Caco-2 (cell line): ENCODE measurements around the gene ZSCAN25. TPM values are rescaled to one million over a fixed set of nuclear protein-coding genes. Genes with fewer than 3 reads are reported as not detected.
A peak's percentile ranks its signal among the peaks of the same experiment; 100 is the strongest.

ENCODE experiments used
- BruUV-seq: library from RNA; stranded (reverse); fragments of 400-500 nt; replicated peaks from 2 replicates; lab custom pipeline; 2021; lab: Mats Ljungman, UMichigan
- CTCF ChIA-PET: fragments of 300-600 bp; sonication (Branson Sonifier 250); formaldehyde crosslinking; loops from one replicate; lab custom pipeline; 2022; ENCODE audit warnings: antibody characterized with exemption; lab: Charles Lee
- POLR2A ChIA-PET: fragments of 300-600 bp; sonication (Branson Sonifier 250); formaldehyde crosslinking; loops from one replicate; lab custom pipeline; 2022; ENCODE audit warnings: antibody characterized with exemption; lab: Charles Lee
- DNase-seq, 2 experiments: peaks; one replicate each; pipeline versions ENCODE4 v3.0.0 to v3.0.0-alpha.2; 2020 to 2022
- H3K27me3 ChIP-seq: replicated peaks from 2 replicates; pipeline ENCODE4 v1.6.0; 2011; ENCODE audit warnings: low read length; ENCODE audit not compliant: control insufficient read depth, insufficient read depth
- H3K36me3 ChIP-seq: 2 replicates; pipeline ENCODE4 v1.5.1; 2011; ENCODE audit warnings: low read length; ENCODE audit not compliant: control insufficient read depth, insufficient read depth
- H3K4me1 ChIP-seq: fragments of 250-450 bp; sonication (Bioruptor Pico); 2 replicates; pipeline ENCODE4 v1.5.1; 2020; ENCODE audit warnings: mild to moderate bottlenecking
- H3K4me3 ChIP-seq: 2 replicates; pipeline ENCODE4 v1.5.1; 2011; ENCODE audit warnings: low read depth, mild to moderate bottlenecking, control low read depth, low read length
- H3K9me3 ChIP-seq: fragments of 250-450 bp; sonication (Bioruptor Pico); 2 replicates; pipeline ENCODE4 v1.5.1; 2020; ENCODE audit warnings: mild to moderate bottlenecking, moderate library complexity
- H3K27ac Mint-ChIP-seq: one replicate; pipeline ENCODE4 v1.8.0; 2022; ENCODE audit warnings: mixed read lengths; ENCODE audit not compliant: unreplicated experiment
- H3K27me3 Mint-ChIP-seq: one replicate; pipeline ENCODE4 v1.8.0; 2022; ENCODE audit warnings: mixed read lengths; ENCODE audit not compliant: insufficient read depth, unreplicated experiment
- H3K36me3 Mint-ChIP-seq: one replicate; pipeline ENCODE4 v1.8.0; 2022; ENCODE audit warnings: mild to moderate bottlenecking, mixed read lengths; ENCODE audit not compliant: insufficient read depth, unreplicated experiment
- H3K4me1 Mint-ChIP-seq: one replicate; pipeline ENCODE4 v1.8.0; 2022; ENCODE audit warnings: low read depth, mixed read lengths; ENCODE audit not compliant: unreplicated experiment
- H3K4me3 Mint-ChIP-seq: one replicate; pipeline ENCODE4 v1.8.0; 2022; ENCODE audit warnings: mild to moderate bottlenecking, moderate library complexity, mixed read lengths; ENCODE audit not compliant: unreplicated experiment
- H3K9me3 Mint-ChIP-seq: one replicate; pipeline ENCODE4 v1.8.0; 2022; ENCODE audit warnings: mixed read lengths; ENCODE audit not compliant: unreplicated experiment
- intact Hi-C: fragments of 100-400 bp; cut with micrococcal nuclease; formaldehyde crosslinking; loops from one replicate; pipeline ENCODE4 v1.10.0; 2022; ENCODE audit not compliant: unreplicated experiment
- total RNA-seq: library from RNA; stranded (reverse); gene quantifications from 2 replicates; pipeline ENCODE4 v1.2.3, GENCODE V29; 2022
- TF ChIP-seq, protein P1 (sequence below), 2 experiments: fragments of 200-600 bp in 1 of 2; IDR thresholded peaks; 1 replicate in 1 of 2; 2 replicates in 1 of 2; pipeline versions ENCODE4 v1.5.1 to v1.8.0; 2011 to 2022; ENCODE audit warnings: antibody characterized with exemption in 1 of 2, control low read depth in 1 of 2, inconsistent platforms in 1 of 2, low read depth in 1 of 2, low read length in 1 of 2, mild to moderate bottlenecking in 1 of 2, moderate library complexity in 1 of 2; ENCODE audit not compliant: insufficient read depth in 1 of 2, severe bottlenecking in 1 of 2, unreplicated experiment in 1 of 2

The ZSCAN25 gene
- total RNA-seq, 1 experiment from 2014 or later, result 21.2 TPM

DNA sequence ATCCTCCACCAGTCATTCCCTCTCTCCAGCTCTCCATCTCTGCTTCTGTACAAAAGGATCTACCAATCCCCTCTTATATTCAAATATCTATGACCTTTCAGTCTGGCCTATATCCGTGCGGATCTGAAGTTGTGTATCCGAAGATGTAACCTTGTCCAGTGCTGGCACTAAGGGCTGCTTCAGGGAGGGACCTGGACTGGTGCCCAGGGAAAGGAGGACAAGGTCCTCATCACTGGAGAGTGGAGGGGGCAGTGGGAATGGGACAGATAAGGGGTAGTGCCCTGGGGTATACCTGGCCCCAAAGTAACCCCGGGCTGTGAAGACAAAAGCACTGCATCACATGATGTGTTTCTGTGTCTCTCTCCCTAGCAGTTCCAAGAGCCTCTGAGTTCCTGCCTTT lies 16.9 kb upstream of the ZSCAN25 start:
- TF ChIP-seq, protein P1, sequence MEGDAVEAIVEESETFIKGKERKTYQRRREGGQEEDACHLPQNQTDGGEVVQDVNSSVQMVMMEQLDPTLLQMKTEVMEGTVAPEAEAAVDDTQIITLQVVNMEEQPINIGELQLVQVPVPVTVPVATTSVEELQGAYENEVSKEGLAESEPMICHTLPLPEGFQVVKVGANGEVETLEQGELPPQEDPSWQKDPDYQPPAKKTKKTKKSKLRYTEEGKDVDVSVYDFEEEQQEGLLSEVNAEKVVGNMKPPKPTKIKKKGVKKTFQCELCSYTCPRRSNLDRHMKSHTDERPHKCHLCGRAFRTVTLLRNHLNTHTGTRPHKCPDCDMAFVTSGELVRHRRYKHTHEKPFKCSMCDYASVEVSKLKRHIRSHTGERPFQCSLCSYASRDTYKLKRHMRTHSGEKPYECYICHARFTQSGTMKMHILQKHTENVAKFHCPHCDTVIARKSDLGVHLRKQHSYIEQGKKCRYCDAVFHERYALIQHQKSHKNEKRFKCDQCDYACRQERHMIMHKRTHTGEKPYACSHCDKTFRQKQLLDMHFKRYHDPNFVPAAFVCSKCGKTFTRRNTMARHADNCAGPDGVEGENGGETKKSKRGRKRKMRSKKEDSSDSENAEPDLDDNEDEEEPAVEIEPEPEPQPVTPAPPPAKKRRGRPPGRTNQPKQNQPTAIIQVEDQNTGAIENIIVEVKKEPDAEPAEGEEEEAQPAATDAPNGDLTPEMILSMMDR (IDR thresholded peaks at IDR 0.05; ENCODE audit: insufficient read depth in 1 of 2, low read depth in 1 of 2, low read length in 1 of 2, severe bottlenecking in 1 of 2, unreplicated experiment in 1 of 2), result no peak
- no TSS peak for BruUV-seq
- POLR2A ChIA-PET, result no interaction called here
- Mint-ChIP-seq H3K36me3 (no peaks in the 10 kb centered on the region), H3K27ac (no peak overlapping the region), H3K4me1 (no peaks in the 10 kb centered on the region), H3K9me3 (no peaks in the 10 kb centered on the region), H3K27me3 (no peaks in the 10 kb centered on the region), H3K4me3 (no peak overlapping the region)
- intact Hi-C loops, result no loop called here
- Histone ChIP-seq H3K9me3 (no peaks in the 10 kb centered on the region), H3K36me3 (no peaks in the 10 kb centered on the region), H3K4me3 (no peak overlapping the region), H3K4me1 (no peaks in the 10 kb centered on the region), H3K27me3 (no peaks in the 10 kb centered on the region)
- CTCF ChIA-PET, result no interaction called here
- no peak for DNase-seq

DNA sequence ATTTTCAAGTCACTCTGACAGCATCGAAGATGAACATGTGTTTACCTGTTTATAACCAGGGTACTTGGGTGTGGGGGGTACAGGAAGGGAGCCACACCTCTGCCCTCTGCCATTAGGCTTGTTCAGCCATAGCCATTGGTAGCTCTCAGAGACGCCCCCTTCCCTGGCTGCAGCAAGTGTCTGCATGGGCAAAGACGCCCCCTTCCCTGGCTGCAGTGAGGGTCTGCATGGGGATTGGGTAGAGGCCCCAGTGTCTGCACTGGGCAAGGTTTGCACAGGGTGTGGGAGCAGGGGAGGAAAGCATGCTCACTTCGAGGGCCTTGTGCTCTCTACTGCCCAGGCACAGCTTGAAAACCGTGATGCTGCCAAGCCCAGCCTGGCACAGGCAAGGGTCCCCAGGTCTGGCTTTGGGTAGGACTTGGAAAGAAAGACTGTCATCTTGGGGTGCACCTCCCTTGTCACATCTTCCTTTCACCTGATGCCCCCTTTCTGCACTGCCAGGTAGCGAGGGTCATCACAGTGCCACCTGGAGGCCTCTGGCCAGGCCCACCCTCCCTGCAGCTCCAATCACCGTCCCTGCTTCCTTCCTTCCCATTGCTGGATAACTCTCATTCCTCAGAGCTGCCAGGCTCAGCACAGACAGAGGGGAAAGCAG lies 15.0 kb upstream of the ZSCAN25 start:
- Histone ChIP-seq H3K4me3 (no peak overlapping the region), H3K27me3 (peaks cover 1% of the 10 kb centered on the region; the same call in 1 of the 2 replicates), H3K4me1 (no peaks in the 10 kb centered on the region), H3K9me3 (no peaks in the 10 kb centered on the region), H3K36me3 (no peaks in the 10 kb centered on the region)
- no peak overlapping the region for H3K27ac Mint-ChIP-seq
- no peaks in the 10 kb centered on the region for H3K27me3 Mint-ChIP-seq
- no peak overlapping the region for H3K4me3 Mint-ChIP-seq
- no peak for DNase-seq
- H3K4me1 Mint-ChIP-seq, result no peaks in the 10 kb centered on the region
- no peaks in the 10 kb centered on the region for H3K36me3 Mint-ChIP-seq
- intact Hi-C loops, result no loop called here
- TF ChIP-seq, protein P1 (IDR thresholded peaks at IDR 0.05; ENCODE audit: insufficient read depth in 1 of 2, low read depth in 1 of 2, low read length in 1 of 2, severe bottlenecking in 1 of 2, unreplicated experiment in 1 of 2), result peak in 1 of 2 experiments; percentile 26
- ChIA-PET CTCF (interaction anchor here (1.8 kb wide), 1 partner anchor 76 kb away, joined by 6 read pairs; no protein-coding TSS in a partner anchor), POLR2A (interaction anchor here (0.7 kb wide), 1 partner anchor 201 kb away, joined by 3 read pairs; no protein-coding TSS in a partner anchor)
- no TSS peak for BruUV-seq
- no peaks in the 10 kb centered on the region for H3K9me3 Mint-ChIP-seq

DNA sequence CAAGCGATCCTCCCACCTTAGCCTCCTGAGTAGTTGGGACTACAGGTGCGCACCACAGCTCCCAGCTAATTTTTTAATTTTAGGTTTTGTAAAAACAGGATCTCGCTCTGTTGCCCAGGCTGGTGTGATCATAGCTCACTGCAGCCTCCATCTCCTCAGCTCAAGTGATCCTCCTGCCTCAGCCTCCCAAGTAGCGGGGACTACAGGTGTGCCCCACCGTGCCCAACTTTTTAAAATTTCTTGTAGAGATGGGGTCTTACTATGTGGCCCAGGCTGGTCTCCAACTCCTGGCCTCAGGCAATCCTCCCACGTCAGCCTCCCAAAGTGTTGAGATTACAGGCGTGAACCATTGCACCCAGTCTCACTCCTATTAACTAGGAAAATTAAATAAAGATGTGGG lies 11.2 kb upstream of the ZSCAN25 start:
- CTCF ChIA-PET, result interaction anchor here (1.4 kb wide), 1 partner anchor 12 kb away, joined by 5 read pairs; no protein-coding TSS in a partner anchor
- H3K36me3 ChIP-seq, result no peaks in the 10 kb centered on the region
- Mint-ChIP-seq H3K36me3 (no peaks in the 10 kb centered on the region), H3K27ac (no peak overlapping the region), H3K9me3 (no peaks in the 10 kb centered on the region), H3K27me3 (no peaks in the 10 kb centered on the region), H3K4me1 (no peaks in the 10 kb centered on the region), H3K4me3 (no peak overlapping the region)
- H3K4me1 ChIP-seq, result no peaks in the 10 kb centered on the region
- POLR2A ChIA-PET, result no interaction called here
- H3K27me3 ChIP-seq, result peaks cover 1% of the 10 kb centered on the region; the same call in 1 of the 2 replicates
- intact Hi-C loops, result no loop called here
- BruUV-seq, result no TSS peak
- no peak overlapping the region for H3K4me3 ChIP-seq
- DNase-seq, result no peak
- H3K9me3 ChIP-seq, result no peaks in the 10 kb centered on the region
- TF ChIP-seq, protein P1 (IDR thresholded peaks at IDR 0.05; ENCODE audit: insufficient read depth in 1 of 2, low read depth in 1 of 2, low read length in 1 of 2, severe bottlenecking in 1 of 2, unreplicated experiment in 1 of 2), result no peak
